ENCODE measurements around the gene ELOVL3.

DNA sequence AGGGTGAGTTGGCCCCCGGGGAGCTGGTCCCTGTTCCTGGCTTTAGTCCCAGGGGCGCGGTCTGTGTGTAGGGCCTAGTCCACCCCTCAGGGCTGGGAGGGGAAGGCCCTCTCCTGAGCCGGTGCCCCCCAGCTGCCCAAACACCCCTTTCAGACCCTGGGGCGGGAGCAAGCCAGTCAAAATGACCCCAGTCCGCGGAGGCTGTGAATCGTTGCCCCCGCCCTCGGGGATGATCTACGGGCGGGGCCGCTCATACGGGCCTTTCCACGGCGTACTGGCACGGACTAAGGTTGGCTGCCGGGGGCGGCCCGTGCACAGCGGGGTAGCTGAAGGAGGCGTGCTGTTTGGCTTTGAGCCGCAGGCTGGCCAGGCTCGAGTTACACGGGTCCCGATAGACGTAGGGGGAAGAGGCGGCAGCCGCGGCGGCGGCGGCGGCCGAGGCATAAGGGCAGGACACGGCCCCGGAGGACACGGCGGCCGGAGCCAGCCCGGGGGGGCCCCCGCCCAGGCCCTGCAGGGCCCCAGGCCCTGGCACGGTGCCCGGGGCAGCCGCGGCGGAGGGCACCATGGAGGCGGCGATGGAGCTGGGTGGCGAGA is 4.3 kb downstream of the ELOVL3 start:
- TF ChIP-seq CTCF (IDR thresholded peaks at IDR 0.05; ENCODE audit: insufficient read depth, low read depth, low read length): no peak
- no peak for TF ChIP-seq EZH2 (IDR thresholded peaks at IDR 0.05; ENCODE audit: insufficient read depth, low read length)

All from astrocyte (in vitro differentiated cells and primary cell).